GM23338 (cell line): ENCODE results near the gene TTLL13.

Experiments used
- CREB1 ChIP-seq: fragments of 250-450 bp; sonication (Bioruptor Pico); IDR thresholded peaks from 2 replicates; pipeline ENCODE4 v1.5.0; 2020; ENCODE audit warnings: low read depth, mild to moderate bottlenecking, moderate library complexity
- CTCF ChIP-seq, 2 experiments: fragments of 200-600 bp in 1 of 2; sonication (generic) in 1 of 2; conservative IDR thresholded peaks; 2 replicates each; pipeline versions ENCODE4 v1.5.1 to v1.6.1; 2016 to 2017; ENCODE audit warnings: antibody characterized with exemption in 2 of 2, low read depth in 2 of 2, mild to moderate bottlenecking in 2 of 2, moderate library complexity in 1 of 2
- EZH2 ChIP-seq: fragments of 200-600 bp; sonication (generic); IDR thresholded peaks from one replicate; pipeline ENCODE4 v1.8.0; 2017; ENCODE audit warnings: antibody characterized with exemption, mild to moderate bottlenecking, low read depth; ENCODE audit not compliant: unreplicated experiment
- EZH2phosphoT487 ChIP-seq: fragments of 200-600 bp; sonication (generic); IDR thresholded peaks from one replicate; pipeline ENCODE4 v1.8.1; 2018; ENCODE audit warnings: antibody characterized with exemption; ENCODE audit not compliant: unreplicated experiment
- NANOG ChIP-seq: IDR thresholded peaks from 2 replicates; pipeline ENCODE4 v1.6.1; 2016; ENCODE audit warnings: antibody characterized with exemption, borderline replicate concordance
- POLR2AphosphoS5 ChIP-seq: IDR thresholded peaks from 2 replicates; pipeline ENCODE4 v1.6.1; 2016; ENCODE audit warnings: antibody characterized with exemption, low read depth
- TF ChIP-seq, protein P1 (sequence below): IDR thresholded peaks from 2 replicates; pipeline ENCODE4 v1.6.1; 2016; ENCODE audit warnings: antibody characterized with exemption
- TF ChIP-seq, protein P2 (sequence below): IDR thresholded peaks from one replicate; pipeline ENCODE4 v1.6.1; 2018; ENCODE audit warnings: antibody characterized with exemption; ENCODE audit not compliant: unreplicated experiment

DNA sequence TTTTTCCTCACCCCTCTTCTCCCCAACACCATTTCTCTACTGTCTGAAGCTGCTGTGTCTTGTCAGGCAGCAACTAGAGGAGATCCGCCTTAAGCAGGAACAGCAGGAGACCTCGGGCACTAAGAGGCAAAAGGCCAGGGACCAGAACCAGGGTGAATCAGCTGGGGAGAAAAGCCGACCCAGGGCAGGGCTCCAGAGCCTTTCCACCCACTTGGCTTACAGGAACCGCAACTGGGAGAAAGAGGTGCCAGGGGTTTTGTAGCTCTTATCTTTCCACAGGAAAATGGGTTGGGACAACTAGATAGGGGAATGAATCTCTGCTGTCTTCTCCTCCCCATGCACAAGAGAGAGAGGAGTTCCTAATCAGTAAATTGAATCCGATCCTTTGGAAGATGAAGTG, 13.1 kb downstream of the TTLL13 start:
- TF ChIP-seq CTCF (conservative IDR thresholded peaks at IDR 0.05; ENCODE audit: low read depth in 2 of 2) (no peak), POLR2AphosphoS5 (no peak), EZH2 (no peak), EZH2phosphoT487 (no peak), CREB1 (no peak), NANOG (no peak)
- TF ChIP-seq, protein P1, sequence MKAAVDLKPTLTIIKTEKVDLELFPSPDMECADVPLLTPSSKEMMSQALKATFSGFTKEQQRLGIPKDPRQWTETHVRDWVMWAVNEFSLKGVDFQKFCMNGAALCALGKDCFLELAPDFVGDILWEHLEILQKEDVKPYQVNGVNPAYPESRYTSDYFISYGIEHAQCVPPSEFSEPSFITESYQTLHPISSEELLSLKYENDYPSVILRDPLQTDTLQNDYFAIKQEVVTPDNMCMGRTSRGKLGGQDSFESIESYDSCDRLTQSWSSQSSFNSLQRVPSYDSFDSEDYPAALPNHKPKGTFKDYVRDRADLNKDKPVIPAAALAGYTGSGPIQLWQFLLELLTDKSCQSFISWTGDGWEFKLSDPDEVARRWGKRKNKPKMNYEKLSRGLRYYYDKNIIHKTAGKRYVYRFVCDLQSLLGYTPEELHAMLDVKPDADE: no peak
- TF ChIP-seq, protein P2, sequence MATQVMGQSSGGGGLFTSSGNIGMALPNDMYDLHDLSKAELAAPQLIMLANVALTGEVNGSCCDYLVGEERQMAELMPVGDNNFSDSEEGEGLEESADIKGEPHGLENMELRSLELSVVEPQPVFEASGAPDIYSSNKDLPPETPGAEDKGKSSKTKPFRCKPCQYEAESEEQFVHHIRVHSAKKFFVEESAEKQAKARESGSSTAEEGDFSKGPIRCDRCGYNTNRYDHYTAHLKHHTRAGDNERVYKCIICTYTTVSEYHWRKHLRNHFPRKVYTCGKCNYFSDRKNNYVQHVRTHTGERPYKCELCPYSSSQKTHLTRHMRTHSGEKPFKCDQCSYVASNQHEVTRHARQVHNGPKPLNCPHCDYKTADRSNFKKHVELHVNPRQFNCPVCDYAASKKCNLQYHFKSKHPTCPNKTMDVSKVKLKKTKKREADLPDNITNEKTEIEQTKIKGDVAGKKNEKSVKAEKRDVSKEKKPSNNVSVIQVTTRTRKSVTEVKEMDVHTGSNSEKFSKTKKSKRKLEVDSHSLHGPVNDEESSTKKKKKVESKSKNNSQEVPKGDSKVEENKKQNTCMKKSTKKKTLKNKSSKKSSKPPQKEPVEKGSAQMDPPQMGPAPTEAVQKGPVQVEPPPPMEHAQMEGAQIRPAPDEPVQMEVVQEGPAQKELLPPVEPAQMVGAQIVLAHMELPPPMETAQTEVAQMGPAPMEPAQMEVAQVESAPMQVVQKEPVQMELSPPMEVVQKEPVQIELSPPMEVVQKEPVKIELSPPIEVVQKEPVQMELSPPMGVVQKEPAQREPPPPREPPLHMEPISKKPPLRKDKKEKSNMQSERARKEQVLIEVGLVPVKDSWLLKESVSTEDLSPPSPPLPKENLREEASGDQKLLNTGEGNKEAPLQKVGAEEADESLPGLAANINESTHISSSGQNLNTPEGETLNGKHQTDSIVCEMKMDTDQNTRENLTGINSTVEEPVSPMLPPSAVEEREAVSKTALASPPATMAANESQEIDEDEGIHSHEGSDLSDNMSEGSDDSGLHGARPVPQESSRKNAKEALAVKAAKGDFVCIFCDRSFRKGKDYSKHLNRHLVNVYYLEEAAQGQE: no peak
